ENCODE data around the gene TUBGCP3. TPM values are rescaled to one million over a fixed set of nuclear protein-coding genes. Genes with fewer than 3 reads are reported as not detected.

The TUBGCP3 gene
- total and polyA plus RNA-seq, 9 of the 15 experiments (the other 6 are each of a cell fraction or from before 2014, with no cell fraction given): 3.0 to 24.8 (median 15.2) TPM

Other genes starting within 250 kb of the TUBGCP3 start
- gene SPACA7, start 211.8 kb downstream of the TUBGCP3 start, total RNA-seq (2014; rRNA removed): not detected in 2 replicates
- not detected in 2 replicates for gene SPACA7, start 211.8 kb downstream of the TUBGCP3 start, total RNA-seq (2014; rRNA removed; fragmentation: Illumina TruSeq; extraction: Trizol)
- not detected in 2 replicates for gene SPACA7, start 211.8 kb downstream of the TUBGCP3 start, total RNA-seq (2015; rRNA removed; fragmentation: Illumina TruSeq; extraction: Trizol)
- gene SPACA7, start 211.8 kb downstream of the TUBGCP3 start, total RNA-seq (2021): not detected in 2 replicates
- gene SPACA7, start 211.8 kb downstream of the TUBGCP3 start, polyA plus RNA-seq (2011; rRNA removed): not detected in 2 replicates
- not detected in 2 replicates for gene SPACA7, start 211.8 kb downstream of the TUBGCP3 start, polyA plus RNA-seq (2014; fragmentation: Illumina TruSeq; extraction: Trizol)
- gene SPACA7, start 211.8 kb downstream of the TUBGCP3 start, polyA plus RNA-seq (2014; fragmentation: Nextera tagmentation; extraction: Ambion mirVana): not detected
- gene SPACA7, start 211.8 kb downstream of the TUBGCP3 start, polyA plus RNA-seq (2014; rRNA removed): not detected in 2 replicates
- gene ATP11A, start 101.9 kb upstream of the TUBGCP3 start, total RNA-seq (2014; rRNA removed): 4.2 and 5.4 TPM in 2 replicates
- gene ATP11A, start 101.9 kb upstream of the TUBGCP3 start, total RNA-seq (2014; rRNA removed; fragmentation: Illumina TruSeq; extraction: Trizol): 4.8 and 5.5 TPM in 2 replicates
- gene ATP11A, start 101.9 kb upstream of the TUBGCP3 start, total RNA-seq (2015; rRNA removed; fragmentation: Illumina TruSeq; extraction: Trizol): 3.4 TPM in 2 replicates
- gene ATP11A, start 101.9 kb upstream of the TUBGCP3 start, total RNA-seq (2021): 28.6 and 34.2 TPM in 2 replicates
- 2.9 and 4.3 TPM in 2 replicates for gene ATP11A, start 101.9 kb upstream of the TUBGCP3 start, polyA plus RNA-seq (2011; rRNA removed)
- gene ATP11A, start 101.9 kb upstream of the TUBGCP3 start, polyA plus RNA-seq (2014; fragmentation: Illumina TruSeq; extraction: Trizol): 9.0 and 11.1 TPM in 2 replicates
- gene ATP11A, start 101.9 kb upstream of the TUBGCP3 start, polyA plus RNA-seq (2014; fragmentation: Nextera tagmentation; extraction: Ambion mirVana): under 1 TPM; 0.38 to 0.55 TPM
- 8.4 and 8.6 TPM in 2 replicates for gene ATP11A, start 101.9 kb upstream of the TUBGCP3 start, polyA plus RNA-seq (2014; rRNA removed)